Large intestine (tissue), 3 donors: ENCODE measurements around the gene HDAC10. TPM values are rescaled to one million over a fixed set of nuclear protein-coding genes. Genes with fewer than 3 reads are reported as not detected.
A peak's percentile ranks its signal among the peaks of the same experiment; 100 is the strongest.

Experiments
- DNase-seq, 2 donors: peaks; one replicate each; pipeline versions ENCODE4 v3.0.0 to v3.0.0-alpha.2; 2013
- H3K27ac ChIP-seq: one replicate; pipeline ENCODE4 v1.5.1; 2013; ENCODE audit warnings: low read length
- H3K27me3 ChIP-seq: 2 replicates; pipeline ENCODE4 v1.6.1; 2013; ENCODE audit warnings: low read length; ENCODE audit not compliant: control insufficient read depth, insufficient read depth
- H3K36me3 ChIP-seq: 2 replicates; pipeline ENCODE4 v1.6.1; 2013; ENCODE audit warnings: low read length; ENCODE audit not compliant: control insufficient read depth, insufficient read depth
- H3K4me1 ChIP-seq: one replicate; pipeline ENCODE4 v1.6.1; 2013; ENCODE audit warnings: low read length; ENCODE audit not compliant: control insufficient read depth, insufficient read depth
- H3K4me3 ChIP-seq: one replicate; pipeline ENCODE4 v1.5.1; 2013; ENCODE audit warnings: low read length
- H3K9me3 ChIP-seq: one replicate; pipeline ENCODE4 v1.6.1; 2013; ENCODE audit warnings: mild to moderate bottlenecking, low read depth, low read length, moderate library complexity; ENCODE audit not compliant: control insufficient read depth
- WGBS: methylation state at CpG from one replicate; pipeline ENCODE4 v1.1.5; 2013; ENCODE audit warnings: low lambda C conversion rate; ENCODE audit not compliant: insufficient coverage; 5-methylcytosine and 5-hydroxymethylcytosine counted together
- polyA plus RNA-seq: library from polyadenylated mRNA; unstranded; fragments of 120-200 nt; gene quantifications from one replicate; pipeline ENCODE4 v1.2.1, GENCODE V29; 2013

The HDAC10 gene
- polyA plus RNA-seq, 1 donor, result 55.5 TPM

- DNase-seq, result no peak
- H3K9me3 ChIP-seq, result peaks cover 21% of the 10 kb centered on the region
- H3K27ac ChIP-seq, result no peak overlapping the region
- WGBS, result no CpG with 5 or more reads among the region's 30 CpGs
- no peaks in the 10 kb centered on the region for H3K27me3 ChIP-seq
- no peak overlapping the region for H3K4me3 ChIP-seq
- H3K4me1 ChIP-seq, result peaks cover 14% of the 10 kb centered on the region
- peaks cover 86% of the 10 kb centered on the region for H3K36me3 ChIP-seq
Measured at GRCh38 chr22:50283821-50284220, 32.8 kb upstream of the HDAC10 start.

GRCh38 chr22:50282361-50283155 is 31.5 kb upstream of the HDAC10 start:
- Histone ChIP-seq H3K4me1 (peaks cover 14% of the 10 kb centered on the region), H3K27me3 (no peaks in the 10 kb centered on the region), H3K36me3 (peaks cover 86% of the 10 kb centered on the region), H3K4me3 (no peak overlapping the region), H3K27ac (no peak overlapping the region), H3K9me3 (peaks cover 31% of the 10 kb centered on the region)
- no CpG with 5 or more reads among the region's 45 CpGs for WGBS
- DNase-seq, result peak; percentile 79 to 82

DNA sequence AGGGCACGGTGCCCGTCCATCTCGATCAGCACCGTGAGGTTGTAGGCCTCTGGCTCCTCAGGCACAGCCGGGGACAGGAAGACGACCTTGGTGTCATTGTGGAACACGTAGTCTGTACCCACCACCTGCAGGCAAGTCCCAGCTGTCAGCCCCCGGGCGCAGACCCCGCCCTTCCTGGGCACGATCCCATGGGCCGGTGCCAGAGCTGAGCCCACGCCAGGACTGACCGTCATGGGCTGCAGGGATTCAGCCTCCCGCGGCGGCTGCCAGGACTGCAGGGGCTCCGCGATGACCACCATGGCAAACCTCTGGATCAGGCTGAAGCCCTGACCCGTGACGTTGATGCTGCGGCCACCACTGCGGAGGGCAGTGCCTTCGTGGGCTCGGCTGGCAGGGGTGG is 30.9 kb upstream of the HDAC10 start:
- no peak for DNase-seq
- peaks cover 30% of the 10 kb centered on the region for H3K9me3 ChIP-seq
- H3K27me3 ChIP-seq, result no peaks in the 10 kb centered on the region
- H3K36me3 ChIP-seq, result peaks cover 84% of the 10 kb centered on the region
- WGBS, result no CpG with 5 or more reads among the region's 25 CpGs
- H3K27ac ChIP-seq, result no peak overlapping the region
- H3K4me3 ChIP-seq, result no peak overlapping the region
- peaks cover 14% of the 10 kb centered on the region for H3K4me1 ChIP-seq

GRCh38 chr22:50281384-50281760 is 30.3 kb upstream of the HDAC10 start:
- Histone ChIP-seq H3K9me3 (peaks cover 28% of the 10 kb centered on the region), H3K4me1 (peaks cover 14% of the 10 kb centered on the region), H3K27ac (no peak overlapping the region), H3K27me3 (no peaks in the 10 kb centered on the region), H3K36me3 (peaks cover 83% of the 10 kb centered on the region), H3K4me3 (no peak overlapping the region)
- 90% methylated on average over 2 of the region's 36 CpGs for WGBS
- no peak for DNase-seq

DNA sequence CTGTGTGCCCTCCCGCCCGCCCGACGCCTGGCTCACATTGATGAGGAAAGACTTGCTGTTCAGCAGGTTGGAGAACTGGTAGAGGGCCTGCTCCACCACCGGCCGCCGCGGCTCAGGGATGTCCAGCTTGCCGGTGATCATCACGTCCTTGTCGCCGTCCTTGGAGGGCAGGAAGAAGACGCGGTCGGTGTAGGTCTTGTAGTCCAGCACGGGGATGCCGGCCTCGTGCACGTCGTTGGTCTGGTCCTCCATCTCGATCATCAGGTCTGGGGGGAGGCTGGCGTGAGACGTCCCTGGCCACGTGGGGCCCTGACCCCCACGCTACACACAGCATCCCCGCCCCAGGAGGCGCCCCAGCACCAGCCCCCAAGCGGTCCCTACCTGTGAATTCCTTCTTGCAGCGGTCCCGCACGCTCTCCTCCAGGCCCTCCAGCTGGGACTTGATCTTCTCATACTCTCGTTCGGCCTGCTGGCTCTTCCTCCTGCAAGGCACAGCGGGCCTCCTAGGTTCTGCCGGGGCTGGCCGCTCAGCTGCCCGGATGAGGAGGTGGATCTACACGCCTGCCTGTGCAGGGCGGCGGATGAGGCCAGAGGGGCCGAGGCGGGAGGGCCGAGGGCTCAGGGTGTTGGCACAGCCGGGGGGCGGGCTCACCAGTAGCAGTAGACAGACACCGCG is 29.8 kb upstream of the HDAC10 start:
- H3K4me1 ChIP-seq, result peaks cover 14% of the 10 kb centered on the region
- no peak for DNase-seq
- H3K4me3 ChIP-seq, result no peak overlapping the region
- H3K27me3 ChIP-seq, result no peaks in the 10 kb centered on the region
- no peak overlapping the region for H3K27ac ChIP-seq
- peaks cover 30% of the 10 kb centered on the region for H3K9me3 ChIP-seq
- peaks cover 80% of the 10 kb centered on the region for H3K36me3 ChIP-seq
- WGBS, result no CpG with 5 or more reads among the region's 47 CpGs

GRCh38 chr22:50280022-50280707 is 29.1 kb upstream of the HDAC10 start:
- H3K4me3 ChIP-seq, result no peak overlapping the region
- no peaks in the 10 kb centered on the region for H3K27me3 ChIP-seq
- H3K27ac ChIP-seq, result no peak overlapping the region
- H3K9me3 ChIP-seq, result peaks cover 30% of the 10 kb centered on the region
- H3K36me3 ChIP-seq, result peaks cover 83% of the 10 kb centered on the region
- H3K4me1 ChIP-seq, result peaks cover 14% of the 10 kb centered on the region
- DNase-seq, result no peak
- no CpG with 5 or more reads among the region's 38 CpGs for WGBS

- WGBS, result no CpG with 5 or more reads among the region's 30 CpGs
- no peak for DNase-seq
- H3K36me3 ChIP-seq, result peaks cover 79% of the 10 kb centered on the region
- peaks cover 14% of the 10 kb centered on the region for H3K4me1 ChIP-seq
- no peaks in the 10 kb centered on the region for H3K27me3 ChIP-seq
- H3K4me3 ChIP-seq, result no peak overlapping the region
- H3K27ac ChIP-seq, result no peak overlapping the region
- peaks cover 30% of the 10 kb centered on the region for H3K9me3 ChIP-seq
Measured at GRCh38 chr22:50278956-50279619, 28.0 kb upstream of the HDAC10 start.

DNA sequence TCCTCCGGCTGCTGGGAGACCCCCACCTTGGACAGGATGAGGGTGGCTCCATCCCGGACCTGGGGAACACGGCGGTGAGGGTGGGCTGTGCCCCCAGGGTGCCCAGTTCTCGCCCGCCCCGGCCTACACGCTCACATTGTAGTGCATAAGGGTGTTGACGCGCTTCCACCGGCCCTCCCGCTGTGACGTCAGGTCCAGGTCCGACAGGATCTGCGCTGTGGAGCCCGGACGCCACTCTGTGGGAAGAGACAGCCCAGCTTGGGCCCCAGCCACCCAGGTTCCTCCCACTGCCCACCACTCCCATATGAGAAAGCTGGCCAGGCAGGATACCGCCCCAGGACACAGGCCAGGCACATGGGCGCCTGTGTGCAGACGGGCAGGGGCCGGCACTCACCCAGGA is 27.4 kb upstream of the HDAC10 start:
- Histone ChIP-seq H3K4me3 (no peak overlapping the region), H3K9me3 (peaks cover 30% of the 10 kb centered on the region), H3K27ac (no peak overlapping the region), H3K36me3 (peaks cover 75% of the 10 kb centered on the region), H3K27me3 (no peaks in the 10 kb centered on the region), H3K4me1 (peaks cover 14% of the 10 kb centered on the region)
- no peak for DNase-seq
- no CpG with 5 or more reads among the region's 21 CpGs for WGBS

DNA sequence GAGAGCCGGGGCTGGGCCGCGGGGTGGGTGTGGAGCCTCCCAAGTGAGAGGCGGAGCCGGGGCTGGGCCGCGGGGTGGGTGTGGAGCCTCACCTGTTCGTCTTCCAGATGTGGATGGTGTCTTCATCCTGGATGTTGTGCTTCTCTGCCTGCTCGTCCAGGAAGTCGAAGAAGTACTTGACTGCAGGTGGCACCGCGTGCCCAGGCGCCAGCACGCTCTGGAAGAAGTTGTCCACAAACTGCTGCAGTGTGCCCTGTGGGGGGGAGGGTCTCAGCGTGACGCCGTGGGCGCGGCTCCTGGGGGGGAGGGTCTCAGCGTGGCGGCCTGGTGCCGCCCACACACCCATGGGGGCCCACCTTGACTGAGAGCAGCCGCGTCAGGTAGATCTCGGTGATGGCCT is 26.7 kb upstream of the HDAC10 start:
- Histone ChIP-seq H3K27me3 (no peaks in the 10 kb centered on the region), H3K27ac (no peak overlapping the region), H3K9me3 (peaks cover 26% of the 10 kb centered on the region), H3K4me3 (no peak overlapping the region), H3K4me1 (peaks cover 11% of the 10 kb centered on the region), H3K36me3 (peaks cover 69% of the 10 kb centered on the region)
- DNase-seq, result no peak
- no CpG with 5 or more reads among the region's 25 CpGs for WGBS

DNA sequence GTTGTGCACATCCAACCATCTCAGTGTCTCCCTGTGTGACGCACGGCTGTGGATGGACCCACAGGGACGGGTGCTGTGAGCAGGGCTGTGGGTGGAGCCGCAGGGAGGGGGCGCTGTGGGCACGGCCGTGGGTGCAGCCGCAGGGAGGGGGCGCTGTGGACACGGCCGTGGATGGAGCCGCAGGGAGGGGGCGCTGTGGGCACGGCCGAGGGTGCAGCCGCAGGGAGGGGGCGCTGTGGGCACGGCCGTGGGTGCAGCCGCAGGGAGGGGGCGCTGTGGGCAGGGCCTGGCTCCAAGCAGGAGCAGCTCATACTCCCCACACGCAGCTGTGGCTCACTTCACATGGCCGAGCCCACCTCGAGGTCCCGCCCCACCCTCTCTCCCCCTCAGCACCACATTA is 25.1 kb upstream of the HDAC10 start:
- Histone ChIP-seq H3K36me3 (peaks cover 54% of the 10 kb centered on the region), H3K27me3 (peaks cover 7% of the 10 kb centered on the region), H3K4me1 (peaks cover 7% of the 10 kb centered on the region), H3K27ac (no peak overlapping the region), H3K9me3 (peaks cover 22% of the 10 kb centered on the region), H3K4me3 (no peak overlapping the region)
- no peak for DNase-seq
- WGBS, result 82% methylated on average over 3 of the region's 25 CpGs
